HG03045 (cell line): Measurements from ENCODE around the gene TMEM26.

Experiments
- ATAC-seq: cut with Tn5 transposase; IDR thresholded peaks from one replicate; pipeline ENCODE4 v1.9.1; 2021; ENCODE audit warnings: mild to moderate bottlenecking, moderate library complexity; ENCODE audit not compliant: unreplicated experiment

TMEM26 gene

DNA sequence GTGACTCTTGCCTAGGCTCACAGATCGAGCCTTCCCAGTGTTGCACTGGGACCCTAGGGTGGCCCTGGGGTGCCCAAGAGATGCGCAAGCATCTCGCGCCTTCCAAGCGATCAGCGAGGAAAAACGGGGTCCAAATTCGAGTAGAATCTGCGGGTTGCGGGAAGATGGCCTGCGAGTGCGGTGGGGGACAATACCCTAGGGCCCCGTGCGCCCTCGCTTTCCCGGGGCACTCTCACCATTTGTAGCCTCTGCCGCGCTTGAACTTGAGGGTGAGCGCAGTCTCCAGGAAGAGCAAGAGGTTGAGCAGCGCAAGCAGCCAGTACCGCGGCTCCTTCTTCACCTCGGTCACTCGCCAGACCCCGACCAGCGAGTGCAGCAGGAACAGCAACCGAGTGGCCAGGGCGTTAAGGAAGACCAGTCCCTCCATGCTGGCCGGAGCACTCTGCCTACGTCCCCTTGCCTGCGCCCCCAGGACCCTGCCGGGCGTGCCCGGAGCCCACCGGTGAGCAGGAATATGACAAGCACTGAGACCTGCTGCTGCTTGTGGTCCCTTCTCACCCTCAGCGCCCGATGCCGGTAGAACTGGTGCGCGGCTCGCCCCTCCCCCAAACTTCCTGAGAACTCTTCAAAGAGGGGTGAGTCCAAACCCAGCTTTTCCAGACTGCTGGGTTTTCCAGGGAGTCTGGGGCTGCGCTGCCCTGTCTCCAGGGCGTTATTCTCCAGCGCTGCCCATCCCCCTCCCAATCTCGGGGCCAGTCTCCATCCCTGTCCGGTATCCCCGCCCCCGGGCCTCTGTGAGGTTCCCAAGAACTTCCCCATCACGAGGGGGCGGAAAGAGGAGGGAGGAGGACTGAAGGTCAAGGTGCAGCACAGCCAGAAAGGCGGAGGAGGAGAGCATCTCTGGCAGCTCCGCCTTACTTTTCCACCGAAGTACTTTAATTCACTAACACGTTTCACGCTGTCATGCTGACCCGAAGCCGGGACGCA lies at the start of gene TMEM26:
TSS of gene TMEM26 (minus strand) at position 727 of the 987 bp plus-strand sequence. CDS start at position 427, 300 bp downstream.
- no peak for ATAC-seq

DNA sequence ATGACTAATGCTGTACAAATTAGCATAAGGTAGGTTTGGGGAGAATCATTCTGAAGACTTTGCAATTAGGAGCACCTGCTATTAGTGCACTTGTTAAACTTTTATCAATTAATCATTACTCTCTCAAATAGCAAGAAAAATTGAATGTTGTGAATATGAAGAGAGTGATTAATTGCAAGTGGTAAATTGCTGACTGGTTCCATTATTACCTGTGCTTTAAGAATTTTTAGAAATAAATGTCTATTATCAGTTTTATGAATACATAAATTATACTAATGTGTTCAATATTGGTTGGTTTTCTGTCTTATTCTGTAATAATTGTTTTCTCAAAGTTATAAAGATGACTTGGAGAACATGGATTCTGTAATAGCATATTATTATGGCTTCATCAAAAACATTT lies 47.3 kb upstream of the TMEM26 start:
- ATAC-seq = no peak

- no peak for ATAC-seq
Measured at GRCh38 chr10:61492364-61492995, 39.3 kb upstream of the TMEM26 start.

DNA sequence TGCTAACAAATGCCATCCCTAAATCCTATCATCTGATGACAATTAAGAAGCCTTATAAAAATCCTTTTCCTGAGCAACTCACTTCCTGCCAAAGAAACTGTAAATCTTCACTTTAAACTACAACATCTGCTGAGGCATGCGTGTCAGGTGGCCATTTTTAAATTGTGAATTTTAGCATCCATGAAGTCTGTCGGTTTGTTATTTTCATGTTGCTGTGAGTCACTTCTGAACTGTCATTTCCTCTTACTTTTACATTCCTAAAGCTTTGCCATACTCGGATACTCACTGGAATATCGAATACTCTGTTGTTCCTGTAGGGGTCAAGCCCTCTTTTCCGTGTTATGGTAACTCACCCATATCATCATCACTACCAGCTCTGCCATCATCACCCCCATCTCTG lies 34.3 kb upstream of the TMEM26 start:
- no peak for ATAC-seq

DNA sequence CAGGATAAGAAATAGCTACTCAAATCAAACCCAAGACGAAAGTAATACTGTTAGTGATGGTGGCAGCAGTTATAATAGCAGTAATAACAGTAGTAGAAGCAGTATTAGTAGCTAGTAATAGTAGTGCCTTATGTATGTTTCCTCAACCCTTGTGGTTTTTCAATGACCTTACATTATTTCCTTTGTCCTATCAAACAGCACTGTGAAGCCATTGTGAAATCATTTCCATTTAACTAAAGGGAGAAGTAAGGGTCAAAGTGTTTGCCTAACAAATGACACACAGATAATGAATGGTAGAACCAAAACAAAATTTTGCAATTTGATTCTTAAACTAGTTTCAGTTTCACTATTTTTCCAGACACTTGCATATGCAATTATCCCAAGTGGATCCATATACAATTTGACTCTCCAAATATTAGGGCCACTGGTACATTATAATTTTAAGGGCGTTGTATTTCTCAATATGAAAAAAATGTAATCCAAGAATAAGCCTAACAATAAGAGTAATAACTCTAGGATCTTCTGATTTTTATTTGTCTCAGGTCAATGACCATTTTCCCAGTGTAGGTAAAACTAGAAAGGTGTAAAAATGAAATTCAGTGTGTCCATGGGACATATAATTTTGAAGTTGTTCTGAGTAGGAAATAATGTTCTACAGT lies 33.7 kb upstream of the TMEM26 start:
- no peak for ATAC-seq

- no peak for ATAC-seq
Measured at GRCh38 chr10:61486251-61486650, 33.1 kb upstream of the TMEM26 start.

DNA sequence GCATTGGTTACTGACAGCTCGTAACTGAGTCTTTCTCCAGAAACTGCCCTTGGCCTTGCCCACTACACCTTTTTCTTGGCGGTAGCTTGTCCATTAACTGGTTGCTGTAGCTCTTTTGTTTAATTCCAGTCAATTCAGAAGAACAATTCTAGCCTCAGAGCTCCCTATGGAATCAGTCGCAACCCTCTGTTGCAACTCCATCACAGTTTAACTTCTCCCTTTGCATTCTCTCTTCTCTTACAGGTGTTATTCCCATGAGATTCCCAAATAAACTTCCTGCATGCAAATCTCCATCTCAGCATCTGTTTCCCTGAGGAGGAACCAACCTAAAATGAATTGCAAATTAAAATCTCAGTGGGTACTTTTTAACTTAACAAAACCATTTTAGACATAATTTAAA lies 28.4 kb upstream of the TMEM26 start:
- no peak for ATAC-seq

DNA sequence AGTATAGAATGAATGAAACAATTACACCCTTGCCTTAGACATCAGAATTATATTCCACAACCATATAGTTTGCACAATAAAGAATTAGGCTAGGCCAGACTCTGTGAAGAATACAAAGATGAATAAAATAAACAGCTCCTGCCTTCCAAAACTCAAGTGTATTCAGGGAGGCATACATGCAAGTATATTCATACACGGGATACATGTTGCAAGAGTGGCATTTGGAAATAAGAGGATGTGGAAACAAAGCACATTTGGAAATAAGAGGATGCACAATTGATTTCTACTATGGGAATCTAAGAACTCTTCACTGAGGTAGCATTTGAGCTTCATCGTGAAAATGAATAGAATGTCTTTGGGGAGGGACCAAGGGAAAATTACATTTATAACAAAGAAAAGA lies 27.0 kb upstream of the TMEM26 start:
- no peak for ATAC-seq

GRCh38 chr10:61478621-61479312 lies 25.6 kb upstream of the TMEM26 start:
- no peak for ATAC-seq

DNA sequence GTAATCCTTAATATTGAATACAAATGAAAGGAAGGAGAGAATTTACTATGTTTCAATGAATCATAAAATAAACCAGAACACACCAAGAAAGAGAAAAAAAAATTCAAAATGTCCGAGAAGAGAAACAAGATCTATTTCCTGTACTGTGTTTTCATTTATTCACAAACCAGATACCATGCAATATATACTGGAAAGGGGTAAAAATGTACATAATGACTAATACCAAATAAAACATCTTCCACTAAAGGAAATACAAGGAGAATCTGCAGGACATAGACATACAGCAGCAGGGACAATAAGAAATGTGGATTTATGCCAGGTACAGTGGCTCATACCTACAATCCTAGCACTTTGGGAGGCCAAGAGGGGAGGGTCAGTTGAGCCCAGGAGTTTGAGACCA lies 24.3 kb upstream of the TMEM26 start:
- ATAC-seq = no peak

DNA sequence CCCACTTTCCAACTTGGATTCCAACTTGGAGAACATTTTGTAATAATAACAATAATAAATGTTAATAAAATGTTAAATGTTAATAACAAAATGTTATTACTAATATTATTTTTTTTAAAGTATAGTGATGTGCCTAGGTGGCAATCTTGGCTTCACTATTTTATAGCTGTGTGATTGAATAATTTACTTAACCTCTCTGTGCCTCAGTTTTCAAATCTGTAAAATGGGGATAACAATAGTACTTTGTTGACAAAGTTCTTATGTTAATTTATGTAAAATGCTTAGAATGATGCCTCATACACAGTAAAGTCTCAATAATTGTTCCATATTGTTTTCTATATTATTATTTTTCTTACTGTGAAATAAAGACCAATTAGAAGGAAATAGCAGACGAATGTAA lies 23.3 kb upstream of the TMEM26 start:
- ATAC-seq = no peak

- no peak for ATAC-seq
Measured at GRCh38 chr10:61475449-61475873, 22.3 kb upstream of the TMEM26 start.

GRCh38 chr10:61472090-61472674 lies 19.0 kb upstream of the TMEM26 start:
- ATAC-seq = no peak

DNA sequence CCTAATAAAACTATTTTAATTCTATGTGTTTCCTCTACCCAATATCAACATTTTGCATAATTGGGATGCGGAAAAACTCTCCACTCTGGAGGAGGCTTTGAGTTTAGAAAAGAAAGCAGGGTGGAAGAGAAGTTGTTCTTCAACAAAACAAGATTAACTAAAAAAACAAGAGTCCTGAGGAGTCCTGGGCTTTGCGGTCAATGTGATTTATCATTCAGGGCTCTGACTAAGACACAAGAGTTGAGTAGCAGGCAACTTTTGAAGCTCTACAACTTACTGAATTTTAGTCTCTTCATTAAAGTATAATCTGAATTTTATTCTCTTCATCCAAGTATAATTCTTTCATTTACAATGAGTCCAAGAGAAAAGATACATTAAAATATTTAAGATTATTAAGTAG lies 18.3 kb upstream of the TMEM26 start:
- no peak for ATAC-seq

DNA sequence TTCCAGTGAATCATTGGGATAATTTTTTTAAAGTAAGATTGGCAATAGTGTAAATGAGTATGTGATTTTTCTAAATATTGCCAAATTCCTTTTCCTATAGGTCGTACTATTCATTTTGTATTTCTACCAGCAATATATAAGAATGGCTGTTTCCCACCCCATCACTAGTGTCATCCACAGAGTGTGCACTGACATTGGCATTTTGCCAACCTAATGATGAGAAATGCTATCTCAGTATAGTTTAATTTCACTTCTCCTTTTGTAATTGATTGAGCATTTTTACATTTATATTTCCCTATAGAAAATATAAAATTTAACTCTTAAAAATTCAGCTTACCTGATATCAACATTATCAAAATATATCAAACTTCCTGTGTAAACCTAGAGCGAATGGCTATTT lies 17.6 kb upstream of the TMEM26 start:
- no peak for ATAC-seq

DNA sequence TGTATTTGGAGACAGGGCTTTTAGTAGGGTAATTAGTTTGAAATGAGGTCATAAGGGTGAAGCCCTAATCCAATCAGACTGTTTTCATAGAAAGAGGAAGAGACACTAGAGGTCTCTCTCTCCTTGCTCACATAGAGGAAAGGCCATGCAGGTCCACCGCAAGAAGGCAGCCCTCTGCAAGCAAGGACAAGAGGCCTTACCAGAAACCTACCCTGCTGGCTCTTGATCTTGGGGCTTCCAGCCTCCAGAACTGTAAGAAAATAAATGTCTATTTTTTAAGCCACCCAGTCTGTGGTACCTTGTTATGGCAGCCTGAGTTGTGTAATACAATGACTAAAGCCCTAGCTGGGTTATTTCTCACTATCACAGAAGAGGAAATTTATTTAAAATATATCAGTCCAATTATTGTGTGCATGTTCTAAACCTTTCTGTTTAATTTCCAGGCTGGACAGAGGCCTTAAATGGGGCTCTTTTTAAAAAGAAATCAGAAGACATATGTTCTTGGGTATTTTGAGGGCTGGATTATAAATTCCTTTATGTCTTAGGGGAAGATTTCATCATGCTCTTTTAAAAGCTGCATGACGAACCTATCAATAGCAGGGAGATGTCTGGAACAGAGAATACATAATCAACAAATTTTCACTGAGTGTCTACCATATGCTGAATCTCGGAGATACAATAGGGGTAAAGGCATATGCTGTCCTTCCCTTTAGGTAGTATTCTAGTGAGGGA lies 12.9 kb upstream of the TMEM26 start:
- no peak for ATAC-seq

DNA sequence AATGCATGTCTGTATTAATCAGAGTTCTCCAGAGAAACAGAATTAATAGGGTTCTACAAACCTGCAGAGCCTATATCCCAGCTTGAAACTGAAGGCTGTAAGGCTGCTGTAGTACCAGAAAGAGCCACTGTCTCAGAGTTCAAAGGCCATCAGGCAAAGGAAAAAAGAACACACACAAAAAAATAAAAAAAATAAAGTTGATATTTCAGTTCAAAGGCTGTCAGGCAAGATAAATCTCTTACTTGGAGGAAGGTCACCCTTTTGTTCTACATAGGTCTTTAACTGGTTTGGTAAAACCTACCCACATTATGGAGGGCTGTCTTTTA lies 12.0 kb upstream of the TMEM26 start:
- ATAC-seq = no peak

GRCh38 chr10:61464461-61465170 lies 11.4 kb upstream of the TMEM26 start:
- ATAC-seq = no peak
